ENCODE measurements around the gene ADM.

The ADM gene

DNA sequence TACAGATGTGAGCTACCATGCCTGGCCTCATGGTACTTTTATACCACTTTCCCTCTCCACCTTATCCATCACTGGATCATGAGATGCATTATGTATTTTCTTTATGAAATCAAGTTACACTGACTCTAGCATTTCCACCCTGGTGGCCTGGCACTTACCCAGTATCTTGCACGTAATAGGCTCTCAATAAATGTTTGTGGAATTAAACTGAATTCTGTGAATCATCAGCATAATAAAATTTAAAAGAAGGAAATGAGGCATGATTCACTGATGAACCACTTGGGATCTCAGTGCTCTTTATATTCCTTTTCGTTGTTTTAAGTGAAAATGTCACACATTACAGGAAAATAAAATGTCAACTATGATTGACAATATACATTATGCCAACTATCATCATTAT, 25.1 kb downstream of the ADM start:
- DNase-seq: no peak

DNA sequence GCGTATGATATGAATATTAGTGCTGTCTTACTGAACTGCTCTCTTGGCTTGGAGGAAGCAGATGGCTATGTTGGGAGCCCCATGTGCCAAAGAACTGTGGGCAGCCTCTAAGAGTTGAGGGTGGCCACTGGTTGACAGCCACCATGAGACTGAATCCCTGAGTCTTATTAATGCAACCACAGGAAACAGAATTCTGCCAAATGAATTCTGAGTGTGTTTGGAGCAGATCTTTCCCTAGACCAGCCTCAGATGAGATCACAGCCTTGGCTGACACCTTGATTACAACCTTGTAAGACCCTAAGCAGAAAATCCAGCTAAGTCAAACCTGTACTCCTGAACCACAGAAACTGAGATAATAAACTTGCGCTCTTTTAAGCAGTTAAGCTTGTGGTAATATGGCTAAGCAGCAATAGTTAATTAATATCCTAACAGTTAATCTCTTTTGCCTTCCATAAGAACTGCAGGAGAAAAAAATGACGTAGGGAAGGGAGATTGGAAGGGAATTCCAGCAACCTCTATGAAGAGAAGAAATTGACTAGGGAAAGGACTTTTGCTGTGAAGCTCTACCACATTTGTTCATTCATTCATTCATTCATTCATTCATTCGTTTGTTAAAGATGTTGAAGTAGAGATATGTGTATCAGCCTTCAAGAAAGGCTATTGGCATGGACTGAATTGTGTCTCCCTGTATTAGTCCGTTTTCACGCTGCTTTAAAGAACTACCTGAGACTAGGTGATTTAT, 26.8 kb downstream of the ADM start:
- DNase-seq: no peak

DNA sequence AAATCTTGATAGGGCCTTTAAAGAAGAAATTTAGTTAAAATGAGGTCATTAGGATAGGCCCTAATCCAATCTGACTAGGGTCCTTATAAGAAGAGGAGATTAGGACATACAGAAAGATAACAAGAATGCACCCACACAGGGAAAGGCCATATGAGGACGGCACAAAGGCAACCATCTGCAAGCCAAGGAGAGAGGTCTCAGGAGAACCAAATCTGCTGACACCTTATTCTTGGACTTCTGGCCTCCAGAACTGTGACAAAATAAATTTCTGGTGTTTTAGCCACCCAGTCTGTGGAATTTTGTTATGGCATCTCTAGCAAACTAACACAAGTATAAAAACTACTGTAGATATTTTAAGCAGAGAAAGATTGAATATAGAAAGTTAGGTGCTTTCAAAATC, 28.6 kb downstream of the ADM start:
- DNase-seq: no peak

DNA sequence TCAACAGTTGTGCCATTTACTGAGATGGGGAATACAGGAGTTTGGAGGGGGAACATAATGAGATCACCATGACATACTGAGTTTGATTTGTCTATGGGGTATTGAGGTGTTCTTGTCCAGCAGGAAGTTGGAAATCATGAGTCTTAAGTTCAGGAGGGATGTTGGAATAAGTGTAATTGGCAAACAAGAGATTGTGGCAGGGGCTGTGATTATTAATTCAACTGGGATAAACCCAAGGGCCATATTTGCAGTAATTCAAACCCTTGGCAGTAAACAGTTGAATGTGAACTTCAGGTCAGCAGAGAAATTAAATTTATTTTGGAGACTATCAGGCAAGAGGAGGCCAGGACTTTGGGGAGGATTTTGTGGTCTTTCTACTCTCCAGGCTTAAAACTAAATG, 33.4 kb downstream of the ADM start:
- no peak for DNase-seq

DNA sequence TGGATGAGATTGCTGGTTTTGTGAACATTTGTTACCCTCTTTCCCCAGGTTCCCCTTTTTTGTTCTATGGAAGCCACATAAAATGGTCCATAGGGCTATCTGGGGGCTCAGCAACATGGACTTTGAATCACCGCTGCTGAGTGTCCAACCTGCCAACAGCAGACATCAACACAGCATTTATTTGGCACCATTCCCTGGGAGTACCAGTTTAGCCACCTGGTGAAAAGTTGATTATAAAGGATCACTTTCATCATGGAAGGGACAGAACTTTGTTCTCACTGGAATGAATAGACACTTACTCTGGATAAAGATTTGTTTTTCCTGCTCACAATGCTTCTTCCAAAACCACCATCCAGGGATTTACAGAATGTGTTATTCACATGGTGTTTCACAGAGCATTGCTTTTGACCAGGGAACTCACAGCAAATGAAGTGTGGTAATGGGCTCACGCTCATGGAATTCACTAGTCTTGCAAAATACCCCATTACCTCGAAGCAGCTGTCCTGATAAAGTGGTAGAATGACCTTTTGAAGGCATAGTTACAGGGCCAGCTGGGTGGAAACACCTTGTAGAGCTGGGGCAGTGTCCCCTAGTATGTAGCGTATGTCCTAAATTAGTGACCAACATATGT, 43.9 kb downstream of the ADM start:
- DNase-seq: no peak

DNA sequence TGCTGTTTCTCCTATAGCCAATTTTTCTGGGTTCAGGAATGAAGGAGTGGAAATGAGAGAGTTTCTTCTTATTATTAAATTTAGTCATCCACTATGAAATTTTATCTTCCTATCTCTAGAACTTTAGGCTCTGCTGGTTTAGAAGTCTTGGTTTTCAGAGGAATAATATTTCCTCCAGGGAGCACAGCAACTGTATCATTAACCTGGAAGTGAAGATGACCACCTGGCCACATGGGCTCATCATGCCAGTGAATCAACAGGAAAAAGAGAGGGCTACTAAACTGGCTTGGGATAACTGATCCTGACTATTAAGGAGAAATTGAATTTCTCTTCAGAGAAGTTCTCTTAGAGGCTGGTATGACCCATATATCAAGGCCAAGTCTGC, 44.4 kb downstream of the ADM start:
- DNase-seq: no peak

DNA sequence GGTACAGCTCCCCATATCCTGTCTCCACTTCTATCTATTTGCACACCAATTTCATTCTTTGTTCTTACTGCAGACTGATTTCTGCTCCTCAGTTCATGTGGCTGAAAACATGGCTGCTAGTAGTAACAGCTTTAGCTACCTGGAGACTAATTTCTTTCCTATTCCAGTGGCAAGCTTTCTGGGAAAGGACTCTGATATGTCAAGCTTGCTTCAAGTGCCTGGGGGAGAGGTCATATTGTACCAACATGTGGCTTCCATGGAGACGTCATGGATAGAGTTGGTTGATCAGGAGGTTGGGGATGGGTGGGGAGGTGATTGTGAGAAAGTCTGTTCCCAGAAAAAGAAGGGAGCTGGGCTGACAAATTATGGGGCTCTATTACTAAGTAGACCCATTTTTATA, 44.9 kb downstream of the ADM start:
- DNase-seq: no peak

DNA sequence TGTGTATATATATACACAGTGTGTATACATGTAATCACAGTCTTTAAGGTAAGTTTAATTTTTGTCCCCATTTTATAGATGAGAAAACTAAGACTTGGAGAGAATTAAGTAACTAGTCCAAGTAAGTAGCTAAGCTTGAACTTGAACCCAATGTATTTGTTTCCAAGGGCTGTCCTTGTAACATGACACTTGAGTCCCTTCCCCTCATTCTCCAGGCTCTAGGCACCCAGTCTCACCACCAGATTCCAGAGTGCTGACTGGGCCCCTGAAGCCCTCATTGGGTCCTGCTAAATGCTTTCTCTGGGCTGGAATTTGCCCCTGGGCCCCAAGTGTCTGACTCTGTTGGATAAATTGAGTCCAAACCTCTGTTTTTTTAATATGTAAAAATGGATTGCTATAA, 45.5 kb downstream of the ADM start:
- DNase-seq: no peak

DNA sequence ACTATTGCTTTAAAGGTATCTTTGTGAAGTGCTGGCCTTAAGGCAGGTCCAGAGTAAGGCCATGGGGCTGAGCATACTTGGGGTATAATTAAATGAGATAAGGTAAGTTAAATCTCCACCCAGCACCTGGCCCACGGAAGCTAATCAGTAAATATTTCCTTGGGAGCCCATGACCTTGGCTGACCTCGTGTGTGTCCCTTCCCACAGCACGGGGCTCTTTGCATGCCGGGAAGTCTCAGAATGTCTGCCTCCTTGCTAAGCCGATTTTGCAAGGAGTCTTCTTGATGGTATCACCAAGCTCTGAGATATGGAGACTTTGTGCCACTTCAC, 46.5 kb downstream of the ADM start:
- no peak for DNase-seq

DNA sequence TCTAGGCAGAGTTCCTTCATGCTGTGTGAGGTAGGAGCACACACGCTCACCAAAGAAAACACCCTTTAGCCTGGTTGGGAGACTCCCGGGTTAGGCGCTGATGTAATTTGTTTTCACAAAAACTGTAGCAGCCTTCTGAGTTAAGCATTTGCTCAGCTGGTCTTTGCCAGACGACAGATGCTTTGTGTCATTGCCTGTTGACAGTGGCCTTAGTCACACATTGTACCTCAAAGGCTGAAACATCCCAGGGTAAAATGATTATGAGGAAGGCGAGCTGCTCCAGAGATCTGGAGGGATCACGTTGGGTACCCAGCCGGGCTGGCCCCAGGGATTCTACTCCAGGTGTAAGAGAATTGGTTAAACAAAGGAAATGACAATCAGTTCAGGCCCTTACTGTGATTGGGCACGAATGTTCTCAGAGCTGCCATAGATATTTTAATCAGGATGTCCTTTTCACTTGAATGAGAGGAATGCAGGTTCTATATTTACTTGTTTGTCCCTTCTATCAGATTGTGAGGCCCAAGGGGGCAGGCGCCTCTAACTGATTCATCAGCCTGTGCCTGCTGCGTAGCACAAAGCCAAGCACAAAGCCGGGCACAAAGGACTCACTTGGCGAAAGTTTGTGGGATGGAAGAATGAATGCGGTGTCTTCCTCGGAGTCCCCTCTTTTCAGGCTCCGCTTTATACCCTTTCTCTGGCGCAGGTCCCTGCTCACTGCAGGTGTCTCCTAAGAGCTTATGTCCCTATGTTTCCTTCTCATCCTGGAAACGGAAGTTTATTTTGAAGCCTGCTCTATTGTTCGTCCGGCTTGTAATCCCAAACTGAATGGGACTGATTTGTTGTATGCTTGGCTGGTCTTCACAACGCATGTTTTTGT, 47.1 kb downstream of the ADM start:
- DNase-seq: no peak

DNA sequence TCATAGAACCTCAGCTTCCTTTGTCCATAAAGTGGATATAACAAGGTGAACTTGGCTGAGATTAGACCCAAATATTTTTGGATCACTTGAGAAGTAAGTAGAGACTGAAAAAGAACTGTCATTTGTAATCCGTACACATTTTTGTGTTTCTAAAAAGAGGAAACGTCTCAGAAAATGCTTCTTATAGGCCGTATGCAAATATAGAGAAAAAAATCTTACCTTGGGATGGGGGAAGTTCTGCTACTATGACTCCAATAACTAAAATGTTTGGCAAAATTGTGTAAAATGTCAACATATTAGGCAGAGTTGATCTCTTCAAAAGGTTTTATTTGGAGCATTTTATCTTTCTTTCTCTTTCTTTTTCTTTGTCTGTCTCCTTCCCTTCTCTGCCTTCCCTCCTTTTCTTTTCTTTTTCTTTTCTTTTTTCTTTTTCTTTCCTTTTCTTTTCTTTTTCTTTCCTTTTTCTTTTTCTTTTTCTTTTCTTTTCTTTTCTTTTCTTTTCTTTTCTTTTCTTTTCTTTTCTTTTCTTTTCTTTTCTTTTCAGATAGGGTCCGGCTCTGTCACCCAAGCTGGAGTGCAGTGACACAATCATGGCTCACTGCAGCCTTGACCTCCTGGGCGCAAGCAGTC, 48.2 kb downstream of the ADM start:
- no peak for DNase-seq

DNA sequence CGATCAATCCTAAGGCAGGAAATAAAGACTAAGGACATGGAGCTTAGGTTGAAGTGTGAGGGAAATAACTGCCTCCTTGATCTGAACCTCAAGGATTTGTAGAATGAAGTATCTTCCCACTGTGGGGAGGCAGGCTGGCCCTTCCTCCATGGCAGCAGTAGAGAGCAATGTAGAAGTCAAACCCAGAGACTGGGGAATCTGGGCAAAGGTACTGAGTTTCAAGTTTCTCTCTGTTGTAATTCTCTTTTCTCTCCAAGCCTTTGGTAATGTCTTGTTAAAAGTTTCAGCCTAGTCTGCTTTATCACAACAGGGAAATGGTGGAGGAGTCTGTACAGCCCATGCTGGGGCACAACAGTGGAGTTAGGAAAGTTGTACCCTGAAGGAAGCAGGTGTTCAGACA, 49.5 kb downstream of the ADM start:
- no peak for DNase-seq

DNA sequence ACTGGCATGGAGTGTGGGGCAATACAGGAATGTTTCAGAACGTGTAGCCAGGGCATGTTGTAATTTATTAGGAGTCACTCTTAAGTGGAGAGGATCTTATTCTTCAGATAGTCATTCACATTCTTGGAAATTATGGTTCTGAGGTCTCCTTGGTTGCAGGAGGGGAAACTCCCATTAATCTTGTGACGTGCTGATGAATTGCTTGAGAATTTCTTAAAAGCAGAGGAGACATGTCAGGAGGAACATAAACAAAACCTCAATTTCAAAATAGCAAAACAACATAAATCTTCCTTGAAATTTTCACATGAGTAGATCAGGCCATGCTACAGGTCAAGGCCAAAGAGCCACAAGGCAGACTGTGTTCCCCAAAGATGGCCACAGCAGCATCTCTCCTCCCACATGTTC, 50.4 kb downstream of the ADM start:
- no peak for DNase-seq

DNA sequence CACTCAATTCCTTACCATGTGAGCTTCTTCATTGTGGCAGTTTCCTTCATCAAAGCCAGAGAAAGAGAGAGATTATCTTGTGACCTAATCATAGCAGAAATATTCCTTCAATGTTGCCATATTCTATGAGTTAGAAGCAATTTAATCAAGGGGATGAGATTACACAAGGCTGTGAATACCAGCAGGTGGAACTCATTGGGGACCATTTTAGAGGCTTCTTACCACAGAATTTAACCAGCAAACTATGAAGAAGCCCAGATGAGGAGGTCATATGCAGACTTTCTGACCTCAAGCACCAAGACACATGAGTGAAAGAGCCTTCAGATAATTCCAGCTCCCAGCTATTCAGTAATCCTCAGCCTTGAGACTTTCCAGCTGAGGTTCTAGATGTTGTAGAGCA, 51.3 kb downstream of the ADM start:
- no peak for DNase-seq
